HG02870 (cell line): Measurements from ENCODE around the gene ZNF32.
"Not testable (repeated sequence)": the region's sequence is repeated elsewhere in the genome, so short reads cannot be mapped to it uniquely, and the experiment has no call there.

Experiments used
- ATAC-seq: cut with Tn5 transposase; IDR thresholded peaks from one replicate; pipeline ENCODE4 v1.9.1; 2021; ENCODE audit warnings: mild to moderate bottlenecking, moderate library complexity; ENCODE audit not compliant: unreplicated experiment

Gene ZNF32

DNA sequence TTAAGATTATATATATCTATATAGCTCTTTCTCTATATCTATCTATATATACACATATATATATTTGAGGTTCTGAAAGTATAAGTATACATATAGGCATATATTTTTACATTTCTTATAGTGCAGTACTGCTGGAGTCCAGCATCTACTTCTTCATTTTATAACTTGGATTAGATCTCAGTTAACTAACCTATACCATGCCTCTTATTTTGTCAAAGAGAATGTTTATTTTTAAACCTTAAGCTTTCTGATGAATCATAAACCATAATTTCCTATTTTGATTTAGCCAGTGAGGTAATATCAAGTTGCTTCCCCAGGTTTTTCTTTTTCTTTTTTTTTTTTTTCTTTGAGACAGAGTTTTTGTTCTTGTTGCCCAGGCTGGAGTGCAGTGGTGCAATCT lies 8.1 kb downstream of the ZNF32 start:
- ATAC-seq = no peak

DNA sequence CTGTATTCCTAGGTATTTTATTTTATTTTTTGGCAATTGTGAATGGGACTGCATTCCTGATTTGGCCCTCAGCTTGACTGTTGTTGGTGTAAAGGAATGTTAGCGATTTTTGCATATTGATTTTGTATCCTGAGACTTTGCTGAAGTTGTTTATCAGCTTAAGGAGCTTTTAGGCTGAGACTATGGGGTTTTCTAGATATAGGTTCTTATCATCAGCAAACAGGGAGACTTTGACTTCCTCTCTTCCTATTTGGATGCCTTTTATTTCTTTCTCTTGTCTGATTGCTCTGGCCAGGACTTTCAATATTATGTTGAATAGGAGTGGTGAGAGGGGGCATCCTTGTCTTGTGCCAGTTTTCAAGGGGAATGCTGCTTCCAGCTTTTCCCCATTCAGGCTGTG lies 12.9 kb downstream of the ZNF32 start:
- ATAC-seq = not testable (repeated sequence)

DNA sequence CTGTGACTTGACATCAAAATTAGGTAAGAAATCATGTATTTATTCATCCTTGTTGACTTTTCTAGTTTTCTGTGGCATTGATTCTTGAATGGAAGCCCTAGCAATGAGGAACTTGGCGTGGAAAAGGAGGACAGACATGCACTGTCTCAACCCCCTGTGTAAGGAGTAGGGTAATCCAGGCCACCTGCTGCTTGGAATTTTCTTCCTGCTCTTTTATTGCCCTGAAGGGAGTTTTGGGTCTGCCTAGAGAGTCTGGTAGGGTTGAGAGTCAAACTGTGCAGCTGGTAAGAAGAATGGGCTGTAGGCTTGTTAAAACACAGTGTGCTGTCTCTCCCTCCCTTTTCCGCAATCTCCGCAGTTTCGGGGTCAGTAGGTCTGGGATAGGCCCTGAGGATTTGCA lies 19.7 kb downstream of the ZNF32 start:
- ATAC-seq = no peak

DNA sequence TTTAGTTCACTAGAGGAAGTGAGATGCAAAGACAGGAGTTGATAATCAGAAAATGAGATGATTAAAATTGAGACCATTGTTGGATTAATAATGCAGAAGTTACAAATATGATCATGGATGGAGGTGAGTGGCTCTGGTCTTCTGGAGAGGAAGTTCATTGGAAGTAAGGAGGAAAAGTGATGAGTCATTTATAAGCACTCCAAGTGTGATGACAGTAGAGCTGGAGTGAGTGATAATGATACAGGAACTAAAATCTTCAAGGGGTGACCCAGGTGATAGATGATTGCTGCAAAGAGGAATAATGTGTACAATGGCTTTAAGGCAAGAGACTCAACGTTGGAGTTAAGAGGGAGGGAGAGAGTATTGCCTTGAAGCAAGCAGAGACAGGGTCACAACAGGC lies 20.7 kb downstream of the ZNF32 start:
- no peak for ATAC-seq

DNA sequence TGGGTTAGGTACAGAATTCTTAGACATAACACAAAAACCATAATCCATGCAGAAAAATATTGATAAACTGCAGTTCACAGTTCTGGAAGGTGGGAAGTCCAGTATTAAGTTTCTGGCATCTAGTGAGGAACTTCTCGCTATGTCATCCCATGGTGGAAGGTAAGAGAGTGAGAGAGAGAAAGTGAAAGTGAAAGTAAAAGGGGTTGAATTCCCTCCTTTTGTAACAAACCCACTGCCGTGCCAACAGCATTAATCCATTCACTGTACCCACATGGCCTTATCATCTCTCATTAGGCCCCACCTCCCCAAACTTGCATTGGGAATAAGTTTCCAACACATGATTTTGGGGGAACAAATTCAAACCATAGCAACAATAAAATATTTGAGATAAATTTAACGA lies 25.3 kb downstream of the ZNF32 start:
- ATAC-seq = no peak

DNA sequence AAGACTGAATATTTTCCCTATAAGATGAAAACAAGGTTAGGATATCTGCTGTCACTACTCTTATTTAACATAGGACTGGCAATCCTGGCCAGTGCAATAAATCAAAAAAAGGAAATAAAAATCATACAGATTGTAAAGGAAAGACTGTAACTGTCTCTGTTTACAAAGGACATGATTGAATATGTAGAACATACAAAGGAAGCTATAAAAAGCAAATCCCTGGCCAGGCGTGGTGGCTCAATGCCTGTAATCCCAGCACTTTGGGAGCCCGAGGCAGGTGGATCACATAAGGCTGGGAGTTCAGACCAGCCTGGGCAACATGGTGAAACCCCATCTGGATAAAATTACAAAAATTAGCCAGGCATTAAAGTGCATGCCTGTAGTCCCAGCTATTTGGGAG lies 26.6 kb downstream of the ZNF32 start:
- no peak for ATAC-seq

DNA sequence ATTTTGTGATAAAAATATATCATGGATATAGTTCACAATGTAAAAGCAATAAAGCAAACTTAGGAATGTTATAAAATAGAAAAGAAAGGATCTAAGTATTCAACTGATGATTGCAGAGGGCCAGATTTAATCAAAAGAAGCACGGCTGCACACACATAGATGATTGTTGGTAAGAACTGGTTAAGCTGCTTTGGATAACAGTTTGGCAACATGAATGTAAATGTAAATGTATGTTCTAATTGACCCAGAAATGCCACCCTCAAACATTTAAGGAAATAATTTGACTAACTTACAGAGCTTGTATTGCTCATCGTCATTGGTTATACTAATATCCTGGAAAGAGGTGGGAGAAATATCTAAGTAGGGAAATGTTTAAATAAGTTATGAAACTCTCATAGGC lies 29.3 kb downstream of the ZNF32 start:
- no peak for ATAC-seq

DNA sequence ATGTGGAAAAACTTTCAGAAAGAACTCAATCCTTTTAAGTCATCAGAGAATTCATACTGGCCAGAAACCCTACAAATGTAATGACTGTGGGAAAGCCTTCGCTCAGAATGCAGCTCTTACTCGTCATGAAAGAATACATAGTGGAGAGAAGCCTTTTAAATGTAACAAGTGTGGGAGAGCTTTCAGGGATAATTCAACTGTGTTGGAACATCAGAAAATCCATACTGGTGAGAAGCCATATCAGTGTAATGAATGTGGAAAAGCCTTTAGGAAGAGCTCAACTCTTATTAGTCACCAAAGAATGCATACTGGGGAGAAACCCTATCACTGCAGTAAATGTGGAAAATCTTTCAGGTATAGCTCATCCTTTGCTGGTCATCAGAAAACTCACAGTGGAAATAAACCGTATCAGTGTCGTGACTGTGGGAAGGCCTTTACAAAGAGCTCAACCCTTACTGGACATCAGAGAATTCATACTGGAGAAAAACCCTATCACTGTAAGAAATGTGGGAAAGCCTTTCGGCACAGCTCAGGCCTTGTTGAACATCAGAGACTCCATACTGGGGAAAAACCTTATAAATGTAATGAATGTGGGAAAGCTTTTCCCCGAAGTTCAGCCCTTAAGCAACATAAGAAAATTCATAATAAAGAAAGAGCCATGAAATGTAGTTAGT lies 31.8 kb downstream of the ZNF32 start:
- no peak for ATAC-seq

DNA sequence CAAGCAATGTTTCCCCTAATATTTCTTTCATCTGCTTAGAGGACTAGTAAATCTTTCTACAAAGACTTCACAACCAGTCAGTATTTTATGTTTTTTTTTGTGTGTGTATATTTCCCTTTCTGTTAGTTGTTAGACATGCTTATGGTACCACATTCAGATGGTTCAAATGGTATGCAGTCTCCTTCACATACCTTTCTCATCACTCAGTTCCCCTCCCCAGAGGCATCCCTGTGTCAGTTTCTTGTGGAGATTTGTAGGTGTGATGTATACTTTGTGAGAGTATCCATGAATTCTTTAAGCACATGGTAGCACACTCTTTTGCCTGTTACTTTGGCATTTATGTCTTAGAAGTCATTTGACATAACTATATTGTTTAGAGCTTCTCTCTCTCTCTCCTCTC lies 38.0 kb downstream of the ZNF32 start:
- no peak for ATAC-seq

DNA sequence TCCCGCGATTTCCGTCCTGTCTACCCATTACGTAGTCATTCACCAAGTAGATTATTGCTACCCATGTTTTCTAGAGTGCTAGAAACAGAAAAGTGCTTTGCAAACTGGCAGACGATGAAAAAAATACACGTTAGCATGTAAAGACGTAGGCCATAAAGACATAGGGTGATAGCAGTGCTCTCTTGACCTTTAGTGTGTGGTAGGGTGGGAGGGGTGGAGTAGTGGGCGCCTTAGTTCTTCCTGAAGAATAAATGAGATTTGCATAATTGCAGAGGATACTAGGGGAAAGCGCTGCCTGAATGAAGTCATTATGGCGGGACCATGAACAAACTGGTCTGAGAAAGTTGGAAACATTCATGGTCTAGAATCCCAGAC lies 41.5 kb downstream of the ZNF32 start:
- ATAC-seq = no peak

DNA sequence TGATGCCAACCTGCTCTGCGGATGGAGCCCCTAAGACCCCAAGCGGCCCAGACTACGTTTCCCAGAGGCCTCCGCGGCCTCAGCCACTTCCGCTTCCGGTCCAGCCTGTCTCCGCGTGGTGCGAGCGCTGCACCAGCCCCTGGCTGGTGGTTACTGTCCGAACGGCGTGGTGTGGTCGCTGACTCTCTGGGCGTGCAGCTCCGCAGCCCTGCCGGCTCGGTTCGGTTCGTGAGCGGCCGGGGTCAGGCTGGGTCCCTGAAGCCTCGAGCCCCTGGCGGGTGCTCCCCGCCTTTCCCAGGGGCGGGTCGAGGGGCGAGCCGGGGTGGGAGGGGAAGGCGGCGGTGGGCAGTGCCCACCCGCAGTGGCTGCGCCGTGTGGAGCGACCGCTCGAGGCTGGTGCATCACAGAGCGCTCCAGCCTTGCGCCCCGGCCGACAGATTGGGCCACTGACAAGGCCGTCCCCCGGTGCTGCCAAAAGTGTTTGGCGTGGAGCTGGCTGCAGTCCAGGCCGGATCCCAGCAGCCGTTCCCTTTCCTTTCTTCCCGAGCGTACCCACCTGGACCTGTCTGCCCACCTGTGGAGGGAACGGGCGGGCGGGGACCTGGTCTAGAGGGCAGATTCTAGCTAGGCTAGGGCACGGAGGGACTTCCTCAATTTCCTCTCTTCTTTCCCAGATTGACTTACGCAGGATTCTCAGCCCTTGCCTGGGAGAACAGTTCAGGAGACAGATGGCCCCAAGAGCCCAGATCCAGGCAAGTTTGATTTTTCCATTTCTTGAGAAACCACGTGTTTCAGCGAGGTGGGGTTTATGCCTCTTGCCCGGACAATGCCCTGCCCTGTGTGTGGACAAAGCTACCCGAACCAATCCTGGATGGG lies 42.1 kb downstream of the ZNF32 start, which contains the start of gene ZNF485:
TSS of gene ZNF485 (plus strand) at position 116 of the 876 bp plus-strand sequence. CDS start at position 729, 613 bp downstream.
- peak; percentile 98 for ATAC-seq

DNA sequence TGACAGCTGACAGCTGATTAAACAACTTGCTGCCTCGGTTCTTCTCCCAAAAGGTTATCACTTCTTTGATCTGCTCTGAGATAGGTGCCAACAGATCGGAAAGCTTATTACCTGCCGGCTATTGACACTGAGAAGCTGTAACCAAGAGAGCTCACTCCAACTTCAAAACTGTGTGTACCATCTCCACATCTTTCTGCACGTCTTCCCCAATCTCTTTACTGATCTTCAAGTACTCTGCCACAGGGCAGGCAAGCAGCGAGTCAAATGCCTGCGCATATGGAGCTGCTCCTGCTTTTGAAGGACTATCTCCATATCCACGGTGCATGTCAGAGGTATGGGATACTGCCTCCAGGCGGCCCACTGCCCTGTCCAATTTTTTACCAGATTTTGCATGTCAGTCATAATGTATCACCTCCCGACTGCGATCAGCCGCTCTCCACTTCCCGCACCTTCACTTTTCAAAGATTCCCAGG lies 42.8 kb downstream of the ZNF32 start:
- ATAC-seq = no peak

DNA sequence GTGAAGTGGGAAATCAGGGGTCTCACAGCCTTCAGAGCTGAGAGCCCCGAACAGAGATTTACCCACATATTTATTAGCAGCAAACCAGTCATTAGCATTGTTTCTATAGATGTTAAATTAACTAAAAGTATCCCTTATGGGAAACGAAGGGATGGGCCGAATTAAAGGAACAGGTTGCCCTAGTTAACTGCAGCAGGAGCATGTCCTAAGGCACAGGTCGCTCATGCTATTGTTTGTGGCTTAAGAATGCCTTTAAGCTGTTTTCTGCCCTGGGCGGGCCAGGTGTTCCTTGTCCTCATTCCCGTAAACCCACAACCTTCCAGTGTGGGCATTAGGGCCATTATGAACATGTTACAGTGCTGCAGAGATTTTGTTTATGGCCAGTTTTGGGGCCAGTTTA lies 47.1 kb downstream of the ZNF32 start:
- ATAC-seq = not testable (repeated sequence)

DNA sequence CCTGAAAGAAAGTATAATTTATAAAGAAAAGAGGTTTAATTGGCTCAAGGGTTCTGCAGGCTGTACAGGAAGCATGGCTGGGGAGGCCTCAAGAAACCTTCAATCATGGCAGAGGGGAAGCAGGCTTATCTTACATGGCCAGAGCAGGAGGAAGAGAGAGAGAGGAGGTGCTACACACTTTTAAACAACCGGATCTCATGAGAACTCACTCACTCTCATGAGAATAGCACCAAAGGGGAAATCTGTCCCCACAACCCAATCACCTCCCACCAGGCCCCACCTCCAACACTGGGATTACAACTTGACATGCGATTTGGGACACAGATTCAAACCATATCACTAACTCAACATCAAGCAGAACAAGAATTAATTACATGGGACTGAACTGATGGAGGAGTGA lies 49.3 kb downstream of the ZNF32 start:
- ATAC-seq = no peak

DNA sequence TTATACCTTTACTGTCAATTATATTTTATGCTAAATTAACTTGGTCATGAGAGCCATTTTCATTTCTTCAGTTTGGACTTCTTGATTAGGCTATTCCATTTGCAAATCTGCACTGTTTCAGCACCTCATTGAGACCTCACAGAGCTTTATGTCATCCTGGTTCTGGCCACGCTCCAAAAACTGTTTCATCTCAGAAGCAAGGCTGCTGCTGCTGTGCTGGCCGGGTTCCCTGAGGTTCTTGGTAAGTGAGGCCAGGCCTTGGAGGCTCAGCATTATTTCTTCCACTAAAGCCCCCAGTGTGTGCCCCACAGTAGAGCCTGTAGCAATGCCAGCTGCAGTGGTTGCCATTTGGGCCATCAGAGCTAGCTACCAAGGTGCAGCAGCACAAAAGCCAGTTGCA lies 50.2 kb downstream of the ZNF32 start:
- no peak for ATAC-seq

DNA sequence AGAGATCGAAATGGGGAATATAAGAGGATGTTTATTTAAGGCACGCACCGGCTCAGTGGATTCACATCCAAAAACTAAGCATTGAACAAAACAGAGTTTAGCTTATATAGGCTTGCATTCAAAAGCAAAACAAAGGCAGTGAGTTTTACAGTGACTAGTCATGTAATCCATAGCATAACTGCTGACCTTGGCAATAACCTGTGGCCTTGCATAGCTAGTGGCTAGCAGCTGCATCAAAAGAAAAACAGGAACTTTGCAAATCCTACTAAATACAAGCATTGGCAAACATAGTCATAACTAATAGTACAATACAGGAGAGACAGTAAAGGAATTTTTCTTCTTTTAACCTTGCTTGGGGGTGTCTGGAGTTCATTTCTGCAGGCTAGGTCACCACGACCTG lies 52.1 kb downstream of the ZNF32 start:
- ATAC-seq = no peak

DNA sequence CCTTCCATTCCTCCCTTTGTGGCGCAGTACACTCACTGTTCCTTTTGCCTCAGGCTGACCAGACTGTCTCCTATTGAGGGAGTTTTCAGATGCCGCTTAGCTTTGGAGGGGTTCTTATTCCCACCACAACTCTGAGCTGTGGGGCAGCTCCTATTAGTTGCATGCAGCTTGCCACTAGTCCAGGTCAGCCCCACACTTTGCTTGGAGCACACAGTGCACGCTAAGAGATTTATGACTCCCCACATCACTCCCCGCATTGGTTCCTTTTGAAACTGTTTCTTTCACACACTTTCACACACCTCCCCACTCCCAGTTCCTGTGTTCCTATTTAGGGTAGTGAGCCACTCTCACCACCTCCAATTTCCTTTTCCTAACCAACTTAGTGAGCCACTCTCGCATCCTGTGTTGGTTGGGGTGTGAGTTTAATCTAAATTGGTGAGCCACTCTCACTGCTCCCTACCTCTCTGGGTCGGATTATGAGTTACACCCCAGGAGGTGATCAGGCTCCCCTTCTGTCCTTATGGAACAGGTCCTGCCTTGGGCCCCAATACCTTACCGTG lies 52.9 kb downstream of the ZNF32 start:
- ATAC-seq = peak; percentile 55

DNA sequence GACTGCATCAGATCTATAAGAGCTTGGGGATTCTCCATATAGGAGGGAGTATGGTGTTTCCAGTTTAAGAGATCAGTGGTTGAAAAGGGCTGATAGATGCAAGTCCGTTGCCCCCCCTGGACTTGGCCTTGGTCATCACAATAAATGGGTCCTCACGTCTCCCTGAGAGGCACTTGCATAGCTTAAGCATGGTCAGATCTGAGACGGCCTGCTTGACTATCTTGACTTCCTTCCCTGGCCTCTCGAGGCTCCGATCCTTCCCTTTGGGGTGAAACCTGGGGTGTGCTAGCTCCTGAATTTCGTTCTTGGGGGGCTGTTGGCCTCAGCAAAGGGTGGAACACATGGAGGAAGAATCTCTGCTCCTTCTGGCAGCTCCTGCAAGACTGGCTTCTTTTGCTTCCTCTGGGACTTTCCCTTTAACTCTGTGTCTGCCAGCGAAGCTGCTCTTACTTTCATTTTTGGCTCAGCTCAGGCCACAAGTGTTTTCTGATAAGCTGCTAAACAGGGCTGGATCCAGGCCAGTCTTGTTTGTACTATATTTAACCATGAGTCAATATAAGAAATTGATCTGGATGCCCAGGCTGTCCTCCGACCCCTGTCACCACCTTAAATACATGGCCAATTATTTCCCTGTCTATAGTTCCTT lies 53.6 kb downstream of the ZNF32 start:
- peak; percentile 93 for ATAC-seq
